Measurements from ENCODE around the gene BHLHA15.

BHLHA15 gene

DNA sequence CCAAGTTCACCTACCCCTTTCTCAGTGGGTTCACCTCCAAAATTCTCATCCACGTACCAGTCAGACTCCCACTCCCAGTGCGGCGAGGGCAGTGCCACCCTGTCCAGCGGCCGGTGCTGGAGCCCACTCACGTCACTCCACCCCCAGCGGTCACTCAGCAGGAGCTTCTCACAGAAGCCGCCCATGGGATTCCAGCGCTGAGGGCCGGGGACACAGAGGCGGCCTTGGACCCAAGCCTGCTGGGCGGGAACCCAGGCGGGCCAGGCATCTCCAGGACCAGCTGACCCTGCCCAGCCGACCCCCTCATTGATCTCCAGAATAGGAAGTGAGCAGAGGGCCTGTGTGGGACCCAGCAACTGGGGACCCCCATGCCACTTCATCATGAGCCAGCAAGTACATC is 33.6 kb downstream of the BHLHA15 start:
- no peak for DNase-seq (ENCODE audit: low read depth in 2 of 2)

- DNase-seq (ENCODE audit: low read depth in 2 of 2) = no peak
Measured at GRCh38 chr7:98248156-98248555, 36.9 kb downstream of the BHLHA15 start.

- no peak for DNase-seq (ENCODE audit: low read depth in 2 of 2)
Measured at GRCh38 chr7:98249106-98249505, 37.9 kb downstream of the BHLHA15 start.

DNA sequence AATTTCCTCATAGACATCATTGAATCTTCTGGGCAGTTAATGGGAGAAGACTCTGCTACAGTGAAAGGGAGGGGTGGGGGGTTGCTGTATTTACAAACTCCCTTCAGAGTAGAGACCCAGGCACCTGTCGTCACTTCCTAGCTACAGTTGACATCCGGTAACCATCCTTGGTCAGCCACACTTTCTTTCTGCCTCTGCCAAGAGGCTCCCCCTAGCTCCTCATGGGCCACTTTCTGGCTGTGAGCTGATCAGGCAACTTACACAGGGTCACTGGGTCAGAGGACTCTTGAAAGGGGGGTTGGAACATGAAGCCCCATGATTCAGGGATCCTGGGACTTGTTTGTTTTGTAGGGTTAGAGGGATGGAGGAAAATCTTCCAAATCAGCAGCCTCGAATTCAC is 39.5 kb downstream of the BHLHA15 start:
- no peak for DNase-seq (ENCODE audit: low read depth in 2 of 2)

DNA sequence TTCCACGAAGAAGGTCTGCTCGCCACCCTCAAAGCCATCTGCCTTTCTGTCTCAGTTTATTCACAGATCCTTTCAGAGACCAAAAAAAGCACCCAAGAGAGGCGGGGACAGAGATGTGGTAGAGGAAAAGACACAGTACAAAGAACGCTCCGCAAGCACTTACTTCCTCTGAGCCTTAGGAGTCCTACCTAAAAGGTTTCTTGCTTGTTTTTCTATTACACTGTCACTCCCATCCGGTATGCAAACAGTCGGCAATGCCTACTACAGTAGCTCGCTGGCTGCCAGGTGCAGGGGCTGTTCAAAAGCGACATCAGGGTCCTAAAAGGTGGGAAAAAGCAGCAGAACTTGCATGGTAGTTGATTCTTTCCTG is 40.0 kb downstream of the BHLHA15 start:
- DNase-seq (ENCODE audit: low read depth in 2 of 2) = no peak

DNA sequence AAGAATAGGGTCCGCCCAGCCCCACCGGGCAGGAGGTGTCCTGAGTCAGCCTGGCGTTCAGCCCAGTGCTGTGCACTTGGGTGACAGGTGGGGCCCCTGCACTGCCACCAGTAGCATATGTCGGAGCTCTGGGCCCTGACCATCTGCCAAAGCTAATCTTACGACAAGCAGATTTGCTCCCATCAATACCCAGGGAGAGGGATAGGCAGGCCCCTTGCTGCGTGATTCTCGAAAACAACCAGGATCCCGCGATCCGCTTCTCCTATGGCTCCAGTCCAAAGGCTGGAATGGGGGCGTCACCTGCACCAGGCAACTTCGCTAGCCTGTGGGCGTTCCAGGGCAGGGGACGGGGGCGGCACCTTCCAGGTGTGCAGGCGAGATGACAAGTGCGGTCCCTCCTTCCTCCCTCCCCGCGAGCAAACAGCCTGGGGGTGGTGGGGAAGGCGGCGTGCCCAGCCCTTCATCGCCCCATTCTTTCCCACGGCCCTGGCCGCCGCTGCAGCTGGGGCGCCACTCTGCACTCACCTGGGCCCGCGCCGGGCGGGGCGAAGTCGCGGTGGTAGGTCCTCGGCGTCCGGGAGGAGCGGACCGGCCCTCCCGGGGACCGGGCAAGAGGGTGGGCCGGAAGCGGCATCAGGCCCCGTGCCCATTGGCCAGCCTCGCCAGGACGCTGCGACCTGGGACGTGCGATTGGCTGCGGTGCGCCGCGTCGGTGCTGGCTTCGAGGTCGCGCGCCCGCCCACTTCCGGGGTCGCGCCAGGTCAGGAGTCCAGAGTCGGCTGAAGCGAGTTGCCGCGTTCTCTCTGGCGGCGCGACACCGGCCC is 40.6 kb downstream of the BHLHA15 start, which contains the start of gene TECPR1:
TECPR1 (minus strand) TSS at position 632 of the 824 bp plus-strand sequence. CDS start 6,086 bp downstream, outside the sequence.
- DNase-seq (ENCODE audit: low read depth in 2 of 2) = peak; percentile 88 to 89

- DNase-seq (ENCODE audit: low read depth in 2 of 2) = no peak
Measured at GRCh38 chr7:98252425-98253054, 41.3 kb downstream of the BHLHA15 start.

- DNase-seq (ENCODE audit: low read depth in 2 of 2) = no peak
Measured at GRCh38 chr7:98254516-98254915, 43.3 kb downstream of the BHLHA15 start.

DNA sequence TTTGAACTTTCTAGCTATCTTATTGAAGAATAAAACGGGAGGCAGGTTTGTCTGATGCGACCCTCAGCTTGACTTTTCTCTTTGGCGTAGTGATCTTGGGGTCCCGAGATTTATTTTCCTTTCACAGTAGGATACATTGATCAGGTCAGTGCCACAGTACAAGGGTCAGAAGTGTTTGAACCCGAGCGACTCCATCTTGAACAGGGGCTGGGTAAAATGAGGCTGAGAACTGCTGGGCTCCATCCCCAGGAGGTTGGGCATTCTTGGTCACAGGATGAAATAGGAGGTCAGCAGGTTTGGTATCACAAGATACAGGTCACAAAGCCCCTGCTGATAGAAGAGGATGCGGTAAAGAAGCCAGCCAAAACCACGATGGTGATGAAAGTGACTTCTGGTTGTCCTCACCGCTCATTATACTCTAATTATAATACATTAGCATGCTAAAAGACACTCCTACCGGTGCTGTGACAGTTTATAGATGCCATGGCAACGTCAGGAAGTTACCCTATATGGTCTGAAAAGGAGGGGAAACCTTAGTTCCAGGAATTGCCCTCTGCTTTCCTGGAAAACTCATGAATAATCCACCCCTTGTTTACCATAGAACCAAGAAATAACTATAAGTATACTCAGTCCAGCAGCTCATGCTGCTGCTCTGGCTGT is 43.8 kb downstream of the BHLHA15 start:
- no peak for DNase-seq (ENCODE audit: low read depth in 2 of 2)

GRCh38 chr7:98256431-98256830 is 45.2 kb downstream of the BHLHA15 start:
- DNase-seq (ENCODE audit: low read depth in 2 of 2) = no peak

- DNase-seq (ENCODE audit: low read depth in 2 of 2) = no peak
Measured at GRCh38 chr7:98257701-98258100, 46.5 kb downstream of the BHLHA15 start.

Measured in stimulated activated CD8-positive, alpha-beta memory T cell treated with anti-CD3 and anti-CD28 coated beads, Interleukin-15, amount 100 ng/mL, for 48 hours (primary cell).